GM18511 (cell line): ENCODE measurements around the gene TACR1.
"Not testable (repeated sequence)": the region's sequence is repeated elsewhere in the genome, so short reads cannot be mapped to it uniquely, and the experiment has no call there.

Experiments
- ATAC-seq: cut with Tn5 transposase; IDR thresholded peaks from one replicate; pipeline ENCODE4 v1.9.1; 2021; ENCODE audit warnings: mild to moderate bottlenecking, moderate library complexity; ENCODE audit not compliant: unreplicated experiment

Gene TACR1

DNA sequence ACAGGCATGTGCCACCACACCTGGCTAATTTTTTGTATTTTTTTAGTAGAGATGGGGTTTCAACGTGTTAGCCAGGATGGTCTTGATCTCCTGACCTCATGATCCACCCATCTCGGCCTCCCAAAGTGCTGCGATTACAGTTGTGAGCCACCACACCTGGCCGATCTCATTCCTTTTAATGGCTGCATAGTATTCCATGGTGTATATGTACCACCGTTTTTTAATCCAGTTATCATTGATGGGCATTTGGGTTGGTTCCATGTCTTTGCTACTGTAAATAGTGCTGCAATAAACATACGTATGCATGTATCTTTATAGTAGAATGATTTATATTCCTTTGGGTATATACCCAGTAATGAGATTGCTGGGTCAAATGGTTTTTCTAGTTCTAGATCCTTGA, 51.4 kb downstream of the TACR1 start:
- not testable (repeated sequence) for ATAC-seq

DNA sequence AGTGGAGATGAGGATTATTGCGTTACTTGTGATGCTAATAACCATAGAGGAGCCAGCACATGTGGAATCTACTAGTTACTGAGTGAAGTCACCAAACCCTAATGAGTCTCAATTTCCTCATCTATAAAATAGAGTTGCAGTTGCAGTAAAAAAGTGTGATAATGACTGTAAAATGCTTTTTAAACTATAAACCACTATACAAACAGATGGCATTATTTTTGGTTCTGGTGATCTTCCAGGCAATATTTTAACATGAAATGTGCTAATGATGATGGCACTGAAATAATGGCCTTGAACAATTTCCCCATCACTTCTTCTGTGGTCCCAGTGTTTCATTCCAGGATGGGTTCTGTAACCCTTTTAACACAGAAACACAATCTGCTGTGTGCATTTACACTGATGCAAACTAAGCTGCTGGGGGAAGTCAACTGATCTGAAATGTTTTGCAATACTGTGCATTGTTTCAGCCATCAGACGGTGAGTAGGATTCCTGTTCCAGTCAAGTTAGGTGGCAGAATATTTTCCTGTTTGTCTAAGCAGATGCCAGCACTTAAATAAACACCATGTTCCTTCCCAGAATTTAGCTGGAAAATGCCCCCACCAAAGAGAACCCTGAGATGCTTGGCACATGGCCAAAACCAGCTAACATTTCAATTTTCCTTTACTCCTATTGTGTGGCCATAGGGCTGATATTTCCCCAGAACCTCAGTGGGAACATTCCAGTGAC, 52.6 kb downstream of the TACR1 start:
- no peak for ATAC-seq

DNA sequence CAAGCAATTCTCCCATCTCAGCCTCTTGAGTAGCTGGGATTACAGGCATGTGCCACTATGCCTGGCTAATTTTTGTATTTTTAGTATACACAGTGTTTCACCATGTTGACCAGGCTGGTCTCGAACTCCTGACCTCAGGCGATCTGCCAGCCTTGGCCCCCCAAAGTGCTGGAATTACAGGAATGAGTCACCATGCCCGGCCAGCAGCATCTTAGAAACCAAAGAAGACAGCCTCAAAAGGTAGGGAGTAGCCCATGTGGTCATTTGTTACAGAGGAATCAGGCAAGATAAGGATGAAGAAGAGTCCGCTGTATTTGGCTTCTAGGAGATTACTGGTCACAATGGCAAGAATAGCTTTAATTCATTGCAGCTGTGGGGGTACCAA, 53.1 kb downstream of the TACR1 start:
- ATAC-seq, result not testable (repeated sequence)

DNA sequence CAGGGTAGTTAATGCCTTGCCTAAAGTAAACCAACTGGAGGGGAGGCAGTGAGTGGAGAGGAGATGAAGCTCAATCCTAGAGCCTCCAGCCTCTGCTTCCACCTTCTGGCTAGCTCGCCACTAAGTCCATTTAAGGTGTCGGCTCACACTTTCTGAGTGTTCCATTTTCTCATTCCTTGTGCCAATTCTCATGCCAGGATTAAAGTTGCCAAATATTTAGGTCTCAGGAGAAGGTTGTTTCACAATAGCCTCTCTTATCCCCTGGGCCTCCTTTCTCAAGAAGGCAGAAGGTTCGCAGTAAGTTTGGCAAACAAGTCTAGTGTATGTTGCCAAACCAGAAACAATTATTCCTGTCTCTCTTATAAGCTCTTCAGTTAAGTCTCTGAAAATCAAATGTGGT, 57.2 kb downstream of the TACR1 start:
- no peak for ATAC-seq

DNA sequence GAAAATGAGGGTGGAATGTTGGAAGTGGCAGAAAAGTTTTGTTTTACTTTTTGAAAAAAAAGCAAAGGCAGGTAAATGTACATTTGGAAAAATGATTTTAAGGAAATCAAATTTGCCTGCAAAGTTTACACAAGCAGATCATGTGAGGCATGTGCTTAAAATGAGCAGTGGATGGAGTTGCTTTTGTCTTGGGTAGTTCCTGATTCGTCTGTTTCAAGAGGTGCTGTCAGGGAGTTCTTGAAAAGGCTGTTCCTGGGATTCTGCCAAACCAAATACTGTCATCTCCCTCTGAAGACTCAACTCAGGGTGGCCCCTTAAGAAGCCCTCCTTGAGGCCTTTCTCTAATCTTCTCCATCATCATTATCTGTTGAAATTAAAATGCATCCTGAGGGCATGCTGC, 59.0 kb downstream of the TACR1 start:
- no peak for ATAC-seq

DNA sequence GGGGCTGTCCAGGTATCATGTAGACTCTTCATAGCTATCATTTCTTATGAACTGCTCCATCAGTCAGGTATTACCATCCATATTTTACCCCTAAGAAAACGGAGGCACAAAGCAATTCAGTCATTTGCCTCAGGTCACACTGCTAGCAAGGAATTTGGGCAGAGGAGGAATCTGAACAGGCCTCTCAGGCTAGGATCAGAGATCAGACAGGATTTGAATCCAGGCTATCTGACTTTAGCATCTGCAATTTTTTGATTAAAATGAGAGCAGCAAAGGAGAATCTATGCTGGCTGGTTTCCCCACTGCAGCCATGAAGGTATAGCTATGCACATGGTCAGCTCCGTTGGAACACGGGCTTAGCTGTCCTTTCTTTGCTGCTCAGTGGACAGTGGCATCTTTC, 60.1 kb downstream of the TACR1 start:
- ATAC-seq, result no peak

DNA sequence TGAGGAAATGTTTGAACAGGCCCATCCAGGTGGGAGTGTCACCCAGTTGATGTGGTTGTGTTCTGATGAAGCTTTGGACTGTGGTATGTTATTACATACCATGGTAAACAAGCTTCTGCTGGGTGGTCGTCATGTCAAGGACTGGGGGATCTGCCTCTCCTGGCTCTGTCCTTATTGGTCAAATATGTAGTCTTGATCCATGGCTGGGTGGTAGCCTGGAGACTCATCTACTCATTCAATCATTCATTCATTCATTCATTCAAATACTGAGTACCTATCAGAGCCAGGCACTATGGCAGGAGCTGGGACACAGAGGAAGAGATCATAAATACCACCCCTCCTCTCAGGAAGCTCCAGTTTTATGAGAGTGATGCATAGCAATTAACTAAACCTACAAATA, 60.8 kb downstream of the TACR1 start:
- ATAC-seq, result no peak

DNA sequence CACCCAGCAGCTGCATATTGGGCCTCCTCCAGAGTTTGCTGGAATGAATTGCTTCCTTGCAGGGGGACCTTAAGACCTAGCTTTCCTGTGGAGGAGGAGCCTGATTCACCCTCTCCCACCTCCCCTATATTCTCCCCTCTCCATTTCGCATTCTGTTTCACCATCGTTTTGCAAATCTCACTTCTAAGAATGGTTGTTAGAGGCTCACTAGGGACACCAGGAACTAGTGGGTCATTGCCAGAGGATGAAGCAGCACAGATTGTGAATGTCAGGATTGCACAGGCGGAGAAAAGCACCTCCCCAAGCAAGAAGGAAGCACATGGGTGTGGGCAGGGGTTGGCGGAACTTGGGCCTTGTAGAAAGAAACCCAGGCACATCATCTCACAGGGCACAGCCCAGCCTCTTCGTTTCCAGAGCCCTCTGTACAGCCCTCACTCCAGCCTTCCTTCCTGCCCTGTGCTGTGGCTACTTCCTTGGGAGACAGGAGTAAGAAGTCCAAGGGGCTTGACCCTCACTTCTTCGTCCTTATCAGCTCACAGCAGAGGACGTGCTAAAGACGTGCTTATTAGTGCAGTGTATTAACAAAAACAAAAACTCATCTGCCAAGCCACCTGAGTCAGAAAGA, 63.4 kb downstream of the TACR1 start:
- no peak for ATAC-seq

DNA sequence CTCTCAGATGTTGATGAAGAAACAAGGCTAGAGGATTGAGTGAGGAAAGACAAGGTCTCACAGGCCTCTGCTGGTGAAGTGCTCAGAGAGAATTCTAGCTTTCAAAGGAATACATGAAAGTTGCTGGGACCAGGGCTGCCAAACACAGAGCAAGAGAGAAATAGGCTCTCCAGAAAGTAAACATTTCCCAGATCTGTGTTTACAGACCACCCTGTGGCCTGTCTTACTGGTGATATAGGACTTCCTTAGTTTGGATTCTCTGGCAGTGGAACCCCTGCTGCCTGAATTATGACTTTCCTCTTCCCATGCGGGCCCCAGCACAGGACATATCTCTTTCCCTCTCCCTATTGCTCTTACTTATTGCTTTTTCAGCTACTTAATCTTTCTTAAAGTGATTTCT, 64.5 kb downstream of the TACR1 start:
- no peak for ATAC-seq

DNA sequence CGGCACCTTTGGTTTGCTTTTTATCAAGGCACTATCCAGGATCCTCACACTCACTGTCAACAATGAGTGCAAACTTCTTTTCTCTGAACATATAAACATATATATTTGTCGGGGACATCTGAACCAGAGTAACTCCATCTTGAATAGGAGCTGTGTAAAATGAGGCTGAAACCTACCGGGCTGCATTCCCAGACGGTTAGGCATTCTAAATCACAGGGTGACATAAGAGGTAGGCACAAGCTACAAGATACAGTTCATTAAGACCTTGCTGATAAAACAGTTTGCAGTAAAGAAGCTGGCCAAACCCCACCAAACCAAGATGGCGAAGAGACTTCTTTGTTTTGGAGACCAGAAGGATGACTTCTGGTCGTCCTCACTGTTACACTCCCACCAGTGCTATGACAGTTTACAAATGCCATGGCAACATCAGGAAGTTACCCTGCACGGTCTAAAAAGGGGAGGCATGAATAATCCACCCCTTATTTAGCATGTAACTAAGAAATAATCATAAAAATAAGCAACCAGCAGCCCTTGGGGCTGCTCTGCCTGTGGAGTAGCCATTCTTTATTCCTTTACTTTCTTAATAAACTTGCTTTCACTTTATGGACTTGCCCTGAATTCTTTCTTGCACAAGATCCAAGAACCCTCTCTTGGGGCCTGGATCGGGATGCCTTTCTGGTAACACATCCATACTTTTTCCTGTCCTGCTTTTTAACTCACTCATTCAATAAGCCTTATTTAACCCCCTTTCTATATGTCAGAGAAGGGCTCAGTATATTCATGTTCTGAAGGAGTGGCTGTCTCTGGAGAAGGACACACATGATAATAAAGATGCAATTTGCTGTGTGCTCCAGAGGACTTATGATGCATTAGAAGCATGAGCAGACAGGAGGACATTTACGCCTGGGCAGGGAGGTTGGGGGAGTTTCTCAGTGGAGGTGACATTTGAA, 65.4 kb downstream of the TACR1 start:
- no peak for ATAC-seq

DNA sequence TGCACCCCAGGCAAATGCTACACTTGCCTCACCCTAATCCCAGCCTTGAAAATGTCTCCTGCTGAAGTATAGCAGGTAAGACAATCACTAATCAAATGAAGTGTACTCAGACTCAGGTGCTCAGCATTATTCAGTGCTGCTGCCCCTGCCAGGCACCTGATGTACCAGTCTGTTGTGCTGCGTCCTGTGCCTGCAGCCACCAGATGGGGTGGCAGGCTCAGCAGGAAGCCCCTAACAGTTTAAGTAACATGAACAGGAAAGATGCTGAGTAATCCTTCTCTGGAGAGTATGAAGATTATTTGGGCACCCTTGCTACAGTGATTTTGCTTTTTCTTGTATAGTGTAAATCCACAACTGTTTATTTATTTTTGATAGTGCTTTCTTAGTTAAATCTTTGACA, 69.1 kb downstream of the TACR1 start:
- no peak for ATAC-seq

DNA sequence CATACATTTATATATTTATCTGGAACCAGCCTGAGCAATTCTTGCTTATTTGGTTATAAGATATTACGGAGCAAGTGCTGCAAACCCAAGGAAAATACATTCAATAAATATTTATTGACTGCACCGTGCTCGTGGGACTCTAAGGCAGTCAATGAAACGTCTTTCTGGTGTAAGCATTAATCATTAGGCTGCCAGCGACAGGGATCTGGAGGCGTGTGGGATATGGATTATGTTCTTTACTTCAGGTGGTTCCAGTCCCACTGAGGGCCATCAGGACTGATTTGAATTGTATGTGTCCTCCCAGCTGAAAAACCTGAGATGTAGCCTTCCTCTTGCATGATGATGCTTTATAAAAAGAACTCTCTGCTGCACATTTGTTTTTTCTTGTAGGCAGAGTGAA, 75.4 kb downstream of the TACR1 start:
- no peak for ATAC-seq

DNA sequence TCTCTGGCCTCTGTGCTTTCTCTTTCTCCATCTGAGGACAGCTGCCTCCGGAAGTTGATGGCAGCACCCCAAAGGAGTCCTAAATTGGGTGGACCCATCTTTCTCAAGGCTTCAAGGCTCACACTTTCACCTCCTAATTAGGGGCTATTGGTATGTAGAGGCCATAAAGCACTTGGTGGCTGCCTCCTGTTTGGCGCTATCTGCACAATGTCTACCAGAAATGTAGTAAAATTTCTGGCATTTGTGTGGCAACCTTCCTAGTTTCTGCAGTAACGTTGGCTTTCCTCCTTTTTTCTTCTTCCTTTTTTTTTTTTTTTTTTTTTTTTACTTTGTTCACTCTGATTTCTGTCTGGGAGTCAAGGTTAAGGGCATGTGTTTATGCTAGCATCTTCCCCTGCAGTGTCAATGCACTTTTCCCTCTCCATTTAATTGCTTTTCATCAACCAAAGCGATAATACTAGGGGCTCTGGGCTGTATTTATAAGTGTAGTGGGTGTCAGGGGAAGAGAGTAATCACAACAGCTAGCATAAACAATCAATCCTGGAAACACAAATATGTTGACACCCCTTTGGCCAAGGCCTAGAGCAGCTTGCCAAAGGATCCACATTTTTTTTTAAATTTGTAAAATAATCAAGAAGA, 86.0 kb downstream of the TACR1 start:
- no peak for ATAC-seq

DNA sequence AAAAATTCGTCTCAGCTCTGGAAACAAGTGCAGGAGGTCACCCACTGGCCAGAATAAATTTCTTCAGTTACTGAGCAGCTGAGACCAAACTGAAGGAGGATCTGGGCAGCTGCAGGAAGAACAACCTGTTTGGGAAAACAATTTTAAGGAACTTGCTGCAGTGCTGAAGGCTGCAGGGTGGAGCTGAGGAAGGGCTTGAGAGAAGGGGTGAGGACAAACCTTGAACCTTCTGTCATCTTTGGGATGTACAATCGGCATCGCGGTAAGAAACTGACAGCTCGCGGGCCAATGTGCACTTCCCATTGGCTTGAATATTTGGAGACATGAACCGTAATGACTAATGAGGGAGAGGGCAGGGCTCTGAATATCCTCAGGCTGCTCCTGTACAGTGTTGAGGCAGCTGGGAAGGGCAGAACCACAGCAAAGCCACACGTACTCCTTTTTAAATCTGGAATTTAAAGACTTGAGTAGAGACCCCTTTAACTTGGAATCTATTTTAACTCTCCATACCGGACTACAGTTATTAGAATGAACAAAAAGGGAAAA, 90.3 kb downstream of the TACR1 start:
- ATAC-seq, result no peak

DNA sequence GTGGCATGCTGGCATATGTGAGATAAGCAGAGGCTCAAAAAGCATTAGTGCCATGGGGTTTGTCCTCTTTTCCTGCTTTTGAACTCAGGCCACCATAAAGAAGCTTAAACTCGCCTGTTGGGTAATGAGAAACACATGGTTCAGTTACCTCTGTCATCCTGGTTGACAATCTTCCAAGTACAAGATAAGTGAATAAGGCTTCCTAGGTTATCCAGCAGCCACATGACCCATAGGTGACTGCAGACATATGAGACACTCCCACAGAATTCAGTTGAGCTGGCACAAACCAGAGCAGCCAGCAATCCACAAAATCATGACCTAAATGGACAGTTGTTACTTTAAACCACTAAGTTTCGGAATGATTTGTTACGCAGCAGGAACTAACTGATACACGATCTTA, 97.3 kb downstream of the TACR1 start:
- no peak for ATAC-seq

DNA sequence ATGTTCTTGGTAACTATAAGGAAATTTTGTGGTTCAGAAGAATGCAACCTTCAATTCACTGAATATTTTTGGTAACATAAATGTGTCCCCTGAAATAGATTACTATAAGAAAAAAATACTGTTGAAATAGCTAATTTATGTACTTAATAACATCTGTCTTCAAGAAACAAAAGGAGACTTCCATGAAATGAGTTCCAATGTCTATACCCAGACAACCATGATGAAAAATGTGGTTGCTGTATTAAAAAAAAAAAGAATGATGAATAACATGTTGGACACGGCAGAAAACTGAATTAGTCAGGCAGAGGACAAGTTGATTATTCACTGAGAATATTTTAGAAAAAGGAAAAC, 98.5 kb downstream of the TACR1 start:
- ATAC-seq, result no peak

DNA sequence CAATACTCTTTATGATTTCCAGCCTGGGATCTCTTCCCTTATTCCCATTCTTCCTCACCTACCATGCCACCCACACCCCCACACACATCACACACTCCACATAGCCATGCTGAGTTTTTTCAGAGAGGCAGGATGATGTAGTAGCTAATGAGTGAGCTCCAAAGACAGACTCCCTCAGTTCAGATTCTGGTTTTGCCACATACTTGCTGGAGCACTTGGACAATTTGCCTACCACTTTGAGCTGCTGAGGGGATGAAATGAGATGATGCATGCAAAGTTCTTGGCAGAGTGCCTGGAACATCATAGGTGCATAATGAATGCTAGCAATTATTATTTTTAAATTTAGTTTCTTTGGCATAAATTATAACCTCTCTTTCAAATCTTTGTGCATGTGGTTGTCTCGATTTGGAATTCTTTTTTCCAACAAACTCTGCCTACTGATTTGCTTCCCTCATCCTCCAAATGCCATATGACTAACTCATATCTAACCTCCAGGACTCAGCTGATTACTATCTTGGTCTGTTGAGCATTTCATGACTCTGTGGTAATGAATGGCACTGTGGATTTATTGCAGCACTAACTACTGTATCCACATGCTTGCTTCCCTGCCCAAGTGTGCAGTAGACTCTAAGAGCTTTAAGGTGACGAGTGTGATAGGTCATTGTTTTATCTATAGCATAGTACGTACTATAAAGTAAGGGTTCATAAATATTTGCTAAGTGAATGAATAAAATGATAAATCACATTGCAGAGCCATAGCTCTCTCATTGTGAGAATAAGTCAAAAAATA, 99.1 kb downstream of the TACR1 start:
- ATAC-seq, result no peak

DNA sequence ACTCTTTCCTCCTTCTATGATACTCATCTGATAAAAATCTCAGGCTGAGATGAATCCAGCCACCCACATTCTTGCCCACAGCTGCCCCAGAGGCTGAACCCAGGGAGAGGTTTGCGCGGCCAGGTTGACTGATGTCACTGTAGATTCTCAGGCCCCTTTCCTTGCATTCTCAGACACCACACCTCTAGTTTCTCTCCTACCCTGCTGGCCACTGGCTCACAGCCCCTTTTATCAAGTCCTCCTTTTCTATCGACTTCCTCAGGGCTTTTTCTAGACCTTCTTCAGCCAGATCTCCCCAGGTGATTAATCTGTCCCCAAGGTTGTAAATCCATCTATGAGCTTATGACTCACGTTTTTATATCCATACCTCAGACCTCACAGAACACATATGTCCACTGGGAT, 99.8 kb downstream of the TACR1 start:
- no peak for ATAC-seq

DNA sequence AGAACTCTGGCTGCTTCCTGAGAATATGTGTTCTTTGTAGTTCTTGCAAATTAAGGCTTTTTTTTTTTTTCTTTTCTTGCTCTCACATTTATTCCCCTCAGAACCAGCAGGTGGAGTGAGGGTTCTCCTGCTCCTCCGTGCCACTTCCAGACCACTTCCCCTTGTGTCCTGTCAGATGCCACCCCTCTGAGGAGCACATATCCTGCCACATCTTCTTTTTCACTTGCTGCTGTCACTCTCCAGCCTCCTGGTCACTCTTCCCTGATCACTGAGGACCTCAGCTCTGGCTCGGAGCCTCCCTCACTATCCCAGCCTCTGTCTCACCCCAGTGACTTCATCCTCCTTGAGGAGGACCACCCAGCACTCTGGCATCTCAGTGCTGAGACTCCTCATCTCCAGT, 100.5 kb downstream of the TACR1 start:
- peak; percentile 57 for ATAC-seq

DNA sequence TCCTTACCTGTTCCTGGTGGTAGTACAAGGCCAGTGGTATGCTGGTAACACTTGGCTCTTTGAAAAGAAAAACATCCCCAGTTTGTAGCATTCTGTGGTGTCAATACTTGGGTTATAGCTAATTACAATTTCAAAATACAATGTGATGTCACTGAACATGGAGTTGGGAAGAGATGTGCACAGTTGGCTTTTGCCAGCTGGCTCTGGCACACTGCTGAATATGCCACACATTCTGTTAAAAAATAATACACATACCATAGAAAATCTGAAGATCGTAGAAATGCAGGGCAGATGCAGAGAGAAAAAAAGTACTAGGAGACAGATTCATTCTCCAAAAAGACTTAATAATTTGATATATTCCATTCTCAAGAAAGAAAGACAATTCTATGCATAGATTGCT, 101.5 kb downstream of the TACR1 start:
- no peak for ATAC-seq
